Stimulated activated CD8-positive, alpha-beta memory T cell treated with anti-CD3 and anti-CD28 coated beads, Interleukin-4, amount 100 ng/mL, for 48 hours (primary cell): ENCODE results near the gene SLC9A9.

Experiments used
- DNase-seq: peaks from one replicate; pipeline ENCODE4 v3.0.0-alpha.2; 2020

SLC9A9 gene

GRCh38 chr3:143676021-143676420 lies 172.2 kb downstream of the SLC9A9 start:
- DNase-seq, result no peak

- peak; percentile 82 for DNase-seq
Measured at GRCh38 chr3:143674100-143674968, 173.9 kb downstream of the SLC9A9 start.

- DNase-seq, result no peak
Measured at GRCh38 chr3:143672396-143673165, 175.7 kb downstream of the SLC9A9 start.

- no peak for DNase-seq
Measured at GRCh38 chr3:143671626-143672025, 176.6 kb downstream of the SLC9A9 start.

GRCh38 chr3:143668924-143669790 lies 179.1 kb downstream of the SLC9A9 start:
- DNase-seq, result no peak

DNA sequence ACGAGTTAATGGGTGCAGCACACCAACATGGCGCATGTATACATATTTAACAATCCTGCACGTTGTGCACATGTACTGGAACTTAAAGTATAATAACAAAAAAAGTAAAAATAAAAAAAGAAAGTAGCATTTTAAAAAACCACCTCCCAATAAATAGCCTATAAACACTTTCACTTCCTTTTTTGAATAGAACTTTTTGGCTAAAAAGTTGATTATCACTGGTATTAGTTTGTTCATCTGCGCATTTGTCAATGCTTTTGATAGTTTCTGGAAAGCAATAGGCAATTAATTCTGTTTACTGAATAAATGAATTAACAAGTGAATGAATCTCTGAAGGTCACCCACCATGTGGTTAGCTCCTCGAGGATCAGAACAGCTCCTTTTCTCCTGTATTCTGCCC lies 179.9 kb downstream of the SLC9A9 start:
- DNase-seq, result no peak

GRCh38 chr3:143661677-143662076 lies 186.6 kb downstream of the SLC9A9 start:
- DNase-seq, result no peak

DNA sequence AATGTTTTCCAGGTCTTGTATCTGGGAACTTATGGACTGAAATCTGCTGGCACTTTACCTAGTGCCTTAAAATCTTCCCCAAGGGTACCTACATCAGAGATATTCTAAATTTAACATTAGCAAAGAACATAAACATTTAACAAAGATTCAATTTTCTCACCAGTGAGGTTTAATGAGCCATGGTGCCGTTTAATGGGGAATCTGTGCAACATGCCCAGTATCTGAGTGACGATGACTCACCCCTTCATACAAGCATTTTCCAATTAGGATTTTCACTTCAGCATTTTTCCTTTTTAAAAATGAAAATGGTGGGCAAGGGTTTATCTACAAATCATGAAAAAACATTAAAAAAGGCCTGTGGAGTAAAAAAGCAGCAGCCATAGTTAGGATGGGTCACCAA lies 189.4 kb downstream of the SLC9A9 start:
- DNase-seq, result no peak

GRCh38 chr3:143658116-143658515 lies 190.2 kb downstream of the SLC9A9 start:
- DNase-seq, result no peak

DNA sequence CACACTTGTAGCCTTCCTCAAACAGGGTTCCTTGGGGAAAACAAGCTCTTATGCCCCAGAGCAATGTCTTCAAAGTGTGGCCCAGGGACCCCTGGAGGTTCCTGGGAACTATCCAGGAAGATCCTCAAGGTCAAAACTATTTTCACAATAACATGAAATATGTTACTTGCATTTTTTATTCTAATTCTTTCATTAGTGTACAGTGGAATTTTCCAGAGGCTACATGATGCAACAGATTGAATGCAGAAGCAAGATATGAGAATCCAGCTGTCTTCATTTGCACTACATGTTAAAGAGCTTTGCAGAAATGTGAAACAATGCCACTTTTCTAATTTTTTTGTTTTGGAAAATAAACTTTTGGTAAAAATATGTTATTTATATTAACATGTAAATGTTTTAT lies 190.9 kb downstream of the SLC9A9 start:
- DNase-seq, result no peak

DNA sequence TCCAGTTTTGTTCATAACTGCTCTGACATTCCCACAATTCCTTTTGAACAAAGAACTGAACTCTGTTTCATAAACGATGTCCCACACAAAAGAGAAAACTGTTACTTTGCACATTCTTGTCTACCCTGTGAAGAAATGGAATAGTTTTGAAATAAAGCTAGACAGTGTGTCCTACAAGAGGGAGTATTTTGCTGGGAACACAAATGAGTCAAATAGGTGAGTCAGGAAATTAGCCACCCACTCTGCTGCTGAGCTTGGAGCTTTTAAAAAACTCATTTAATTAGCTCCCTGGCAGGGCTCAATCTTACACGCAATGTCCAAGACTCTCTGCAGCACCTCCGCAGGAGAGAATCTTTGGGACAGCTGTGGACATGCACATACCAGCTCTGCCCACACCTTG lies 193.4 kb downstream of the SLC9A9 start:
- no peak for DNase-seq

GRCh38 chr3:143653935-143654334 lies 194.3 kb downstream of the SLC9A9 start:
- DNase-seq, result no peak

GRCh38 chr3:143653493-143653892 lies 194.8 kb downstream of the SLC9A9 start:
- DNase-seq, result no peak

DNA sequence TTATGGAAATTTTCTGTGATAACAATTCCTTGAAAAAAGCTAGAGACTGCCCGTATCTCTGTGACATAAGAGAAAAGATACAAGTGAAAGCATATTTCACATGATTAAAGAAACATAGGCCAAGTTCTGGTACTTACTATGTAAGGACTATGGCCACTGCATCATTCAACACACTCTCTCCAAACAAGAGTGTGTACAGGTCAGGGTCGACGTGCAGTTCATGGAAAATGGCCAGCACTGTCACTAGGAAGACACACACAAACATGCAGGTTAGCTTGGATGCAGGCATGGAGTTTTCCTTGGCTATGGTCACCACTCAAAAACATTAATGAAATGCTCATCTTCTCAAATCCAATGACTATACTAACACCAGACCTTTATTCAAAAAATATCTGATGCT lies 196.2 kb downstream of the SLC9A9 start:
- no peak for DNase-seq

- DNase-seq, result no peak
Measured at GRCh38 chr3:143650827-143651226, 197.4 kb downstream of the SLC9A9 start.

GRCh38 chr3:143650120-143650519 lies 198.1 kb downstream of the SLC9A9 start:
- DNase-seq, result no peak

- no peak for DNase-seq
Measured at GRCh38 chr3:143648708-143649107, 199.6 kb downstream of the SLC9A9 start.

GRCh38 chr3:143648218-143648617 lies 200.1 kb downstream of the SLC9A9 start:
- no peak for DNase-seq

GRCh38 chr3:143644370-143645089 lies 203.7 kb downstream of the SLC9A9 start:
- peak; percentile 29 for DNase-seq

- DNase-seq, result no peak
Measured at GRCh38 chr3:143643905-143644304, 204.4 kb downstream of the SLC9A9 start.

- no peak for DNase-seq
Measured at GRCh38 chr3:143640774-143641173, 207.5 kb downstream of the SLC9A9 start.

GRCh38 chr3:143637133-143637532 lies 211.1 kb downstream of the SLC9A9 start:
- no peak for DNase-seq
